Astrocyte (in vitro differentiated cells and primary cell): ENCODE measurements around the gene CYREN.

Source experiments
- EZH2 ChIP-seq: IDR thresholded peaks from 2 replicates; pipeline ENCODE4 v1.6.1; 2012; ENCODE audit warnings: mild to moderate bottlenecking, low read length, inconsistent platforms; ENCODE audit not compliant: insufficient read depth
- TF ChIP-seq, protein P1 (sequence below): IDR thresholded peaks from 2 replicates; pipeline ENCODE4 v1.5.1; 2011; ENCODE audit warnings: low read depth, mild to moderate bottlenecking, inconsistent platforms, low read length, moderate library complexity; ENCODE audit not compliant: insufficient read depth

GRCh38 chr7:135143885-135144668 lies 26.4 kb downstream of the CYREN start:
- TF ChIP-seq, protein P1, sequence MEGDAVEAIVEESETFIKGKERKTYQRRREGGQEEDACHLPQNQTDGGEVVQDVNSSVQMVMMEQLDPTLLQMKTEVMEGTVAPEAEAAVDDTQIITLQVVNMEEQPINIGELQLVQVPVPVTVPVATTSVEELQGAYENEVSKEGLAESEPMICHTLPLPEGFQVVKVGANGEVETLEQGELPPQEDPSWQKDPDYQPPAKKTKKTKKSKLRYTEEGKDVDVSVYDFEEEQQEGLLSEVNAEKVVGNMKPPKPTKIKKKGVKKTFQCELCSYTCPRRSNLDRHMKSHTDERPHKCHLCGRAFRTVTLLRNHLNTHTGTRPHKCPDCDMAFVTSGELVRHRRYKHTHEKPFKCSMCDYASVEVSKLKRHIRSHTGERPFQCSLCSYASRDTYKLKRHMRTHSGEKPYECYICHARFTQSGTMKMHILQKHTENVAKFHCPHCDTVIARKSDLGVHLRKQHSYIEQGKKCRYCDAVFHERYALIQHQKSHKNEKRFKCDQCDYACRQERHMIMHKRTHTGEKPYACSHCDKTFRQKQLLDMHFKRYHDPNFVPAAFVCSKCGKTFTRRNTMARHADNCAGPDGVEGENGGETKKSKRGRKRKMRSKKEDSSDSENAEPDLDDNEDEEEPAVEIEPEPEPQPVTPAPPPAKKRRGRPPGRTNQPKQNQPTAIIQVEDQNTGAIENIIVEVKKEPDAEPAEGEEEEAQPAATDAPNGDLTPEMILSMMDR, result no peak
- no peak for TF ChIP-seq EZH2
